ENCODE results near the gene FGF12.

GRCh38 chr3:192223815-192224214, 503.5 kb downstream of the FGF12 start:
- TF ChIP-seq CTCF (IDR thresholded peaks at IDR 0.05) (no peak), POLR2A (IDR thresholded peaks at IDR 0.05) (no peak)

Measured in tibial nerve (tissue), 3 donors.